ENCODE measurements around the gene ZNF784. TPM values are rescaled to one million over a fixed set of nuclear protein-coding genes. Genes with fewer than 3 reads are reported as not detected.

The ZNF784 gene, protein sequence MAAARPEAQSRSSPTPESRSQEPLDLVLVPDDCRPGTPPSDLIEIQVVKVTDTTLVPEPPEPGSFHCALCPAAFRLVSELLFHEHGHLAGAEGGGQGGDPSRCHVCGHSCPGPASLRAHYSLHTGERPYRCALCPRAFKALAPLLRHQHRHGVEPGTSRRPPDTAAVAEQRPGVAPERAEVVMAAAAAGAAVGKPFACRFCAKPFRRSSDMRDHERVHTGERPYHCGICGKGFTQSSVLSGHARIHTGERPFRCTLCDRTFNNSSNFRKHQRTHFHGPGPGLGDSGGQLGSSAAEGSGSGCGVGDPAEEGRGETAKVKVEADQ
- total RNA-seq = 10 to 100 TPM in 1 of 2 donors, 1 to 10 TPM in 1; 7.2 to 10.7 TPM
- polyA plus RNA-seq (2013, experiment 1 of 2) = 15.0 TPM
- 13.7 TPM for polyA plus RNA-seq (2013, experiment 2 of 2)
- long read RNA-seq, experiment 1, partial matches to known transcripts = 0 of 3 reads
- long read RNA-seq, experiment 1, other reads (novel, unspliced or antisense) = 2 of 3 reads
- long read RNA-seq, experiment 2, transcript ZNF784-201 (2 exons, 2,021 nt) = major isoform, 12 of 14 reads
- long read RNA-seq, experiment 2, partial matches to known transcripts = 0 of 14 reads
- long read RNA-seq, experiment 2, other reads (novel, unspliced or antisense) = 2 of 14 reads
- long read RNA-seq, experiment 3 = 0 reads
- long read RNA-seq, experiment 4, partial matches to known transcripts = 0 of 8 reads
- long read RNA-seq, experiment 4, other reads (novel, unspliced or antisense) = 8 of 8 reads

DNA sequence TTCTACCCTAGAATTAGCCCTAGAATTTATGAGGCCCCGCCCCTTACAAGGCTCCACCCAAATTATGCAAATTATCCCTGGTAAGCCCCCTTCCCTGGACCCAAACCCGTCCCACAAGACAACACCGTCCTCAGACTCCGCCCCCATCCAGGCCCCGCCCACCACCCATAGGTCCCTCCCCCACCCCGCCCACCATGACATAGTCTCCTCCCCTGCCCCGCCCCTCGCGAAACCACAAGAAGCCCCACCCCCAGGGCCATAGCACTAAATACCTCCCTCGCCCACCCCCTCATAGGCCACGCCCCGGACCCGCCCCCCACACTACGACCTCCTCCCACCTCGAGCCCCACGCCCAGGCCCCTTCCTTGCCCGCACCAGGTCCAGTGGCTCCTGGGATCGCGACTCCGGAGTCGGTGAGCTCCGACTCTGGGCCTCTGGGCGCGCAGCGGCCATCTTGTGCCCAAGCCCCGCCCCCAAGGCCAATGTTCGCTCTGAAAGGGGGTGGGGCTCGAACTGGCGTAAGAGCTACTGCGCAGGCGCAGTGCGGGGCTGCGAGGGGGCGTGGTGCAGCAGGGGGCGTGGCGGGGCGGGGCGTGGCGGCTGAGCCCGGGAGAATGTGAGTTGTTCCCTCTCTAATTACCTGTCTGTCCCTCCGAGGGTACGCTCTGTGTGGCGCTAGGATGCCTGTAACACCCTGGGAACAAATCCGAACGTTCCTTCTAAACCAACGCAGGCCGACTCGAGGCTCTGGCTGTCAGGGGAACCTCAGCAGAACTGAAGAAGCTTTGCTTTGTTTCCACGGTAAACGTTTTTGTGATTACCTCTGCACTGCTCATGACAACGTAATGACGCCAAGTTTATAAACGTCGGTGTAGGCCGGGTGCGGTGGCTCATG lies at the start of gene ZNF784:
ZNF784 (minus strand) TSS at position 458 of the 895 bp plus-strand sequence; CDS start at position 453, 5 bp downstream.
- H3K9me3 Mint-ChIP-seq = no peaks in the 10 kb centered on the region
- Histone ChIP-seq H3K9ac (ENCODE audit: extremely low read depth, low read length, poor library complexity, severe bottlenecking) (peak within 1 kb of the TSS; percentile 72), H3K36me3 (ENCODE audit: control insufficient read depth, insufficient read depth, low read length) (peaks cover 13% of the 10 kb centered on the region), H3K9me3 (ENCODE audit: control insufficient read depth, low read length) (no peaks in the 10 kb centered on the region), H3K4me1 (ENCODE audit: control insufficient read depth, insufficient read depth, low read length) (no peaks in the 10 kb centered on the region), H3K27ac (ENCODE audit: low read depth, low read length) (peak within 1 kb of the TSS; percentile 96), H3K4me3 (ENCODE audit: low read length) (peak within 1 kb of the TSS; percentile 83), H3K27me3 (ENCODE audit: control insufficient read depth, insufficient read depth, low read length, poor library complexity, severe bottlenecking) (no peaks in the 10 kb centered on the region)
- peak; percentile 98 for DNase-seq
- peak within 1 kb of the TSS; percentile 73 for H3K4me3 Mint-ChIP-seq
- H3K36me3 Mint-ChIP-seq (ENCODE audit: low read depth) = peaks cover 11% of the 10 kb centered on the region
- H3K4me1 Mint-ChIP-seq = peaks cover 2% of the 10 kb centered on the region
- TF ChIP-seq, protein P1, sequence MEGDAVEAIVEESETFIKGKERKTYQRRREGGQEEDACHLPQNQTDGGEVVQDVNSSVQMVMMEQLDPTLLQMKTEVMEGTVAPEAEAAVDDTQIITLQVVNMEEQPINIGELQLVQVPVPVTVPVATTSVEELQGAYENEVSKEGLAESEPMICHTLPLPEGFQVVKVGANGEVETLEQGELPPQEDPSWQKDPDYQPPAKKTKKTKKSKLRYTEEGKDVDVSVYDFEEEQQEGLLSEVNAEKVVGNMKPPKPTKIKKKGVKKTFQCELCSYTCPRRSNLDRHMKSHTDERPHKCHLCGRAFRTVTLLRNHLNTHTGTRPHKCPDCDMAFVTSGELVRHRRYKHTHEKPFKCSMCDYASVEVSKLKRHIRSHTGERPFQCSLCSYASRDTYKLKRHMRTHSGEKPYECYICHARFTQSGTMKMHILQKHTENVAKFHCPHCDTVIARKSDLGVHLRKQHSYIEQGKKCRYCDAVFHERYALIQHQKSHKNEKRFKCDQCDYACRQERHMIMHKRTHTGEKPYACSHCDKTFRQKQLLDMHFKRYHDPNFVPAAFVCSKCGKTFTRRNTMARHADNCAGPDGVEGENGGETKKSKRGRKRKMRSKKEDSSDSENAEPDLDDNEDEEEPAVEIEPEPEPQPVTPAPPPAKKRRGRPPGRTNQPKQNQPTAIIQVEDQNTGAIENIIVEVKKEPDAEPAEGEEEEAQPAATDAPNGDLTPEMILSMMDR (conservative IDR thresholded peaks at IDR 0.05) = no peak
- peak within 1 kb of the TSS; percentile 97 for H3K27ac Mint-ChIP-seq
- peaks cover 10% of the 10 kb centered on the region for H3K27me3 Mint-ChIP-seq (ENCODE audit: insufficient read depth)
- WGBS, 2 experiments (ENCODE audit: insufficient coverage in 1 of 2, insufficient read length in 1 of 2) = 3 to 4% methylated on average over 26 to 48 of the region's 56 CpGs

DNA sequence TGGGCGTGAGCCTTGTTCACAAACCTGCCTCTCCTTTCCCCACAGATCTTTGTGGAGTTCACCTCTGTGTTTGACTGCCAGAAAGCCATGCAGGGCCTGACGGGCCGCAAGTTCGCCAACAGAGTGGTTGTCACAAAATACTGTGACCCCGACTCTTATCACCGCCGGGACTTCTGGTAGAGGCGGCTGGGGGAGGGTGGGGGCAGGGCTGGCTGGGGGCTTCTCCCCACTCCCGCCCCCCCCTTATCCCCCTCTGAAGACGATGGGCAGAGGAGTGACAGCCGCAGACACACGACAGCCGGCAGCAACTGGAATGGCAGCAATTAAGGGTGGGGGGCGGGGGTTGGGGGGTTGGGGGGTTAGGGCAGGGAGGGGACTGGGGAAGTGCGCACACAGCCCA lies 49.5 kb upstream of the ZNF784 start:
- H3K9ac ChIP-seq (ENCODE audit: extremely low read depth, low read length, poor library complexity, severe bottlenecking) = no peak overlapping the region
- H3K4me1 Mint-ChIP-seq = peaks cover 37% of the 10 kb centered on the region

More for the DNA sequence above, 49.5 kb upstream of the ZNF784 start:
- Histone ChIP-seq H3K36me3 (ENCODE audit: control insufficient read depth, insufficient read depth, low read length) (peaks cover 41% of the 10 kb centered on the region), H3K9me3 (ENCODE audit: control insufficient read depth, low read length) (no peaks in the 10 kb centered on the region), H3K4me3 (ENCODE audit: low read length) (no peak overlapping the region), H3K27me3 (ENCODE audit: control insufficient read depth, insufficient read depth, low read length, poor library complexity, severe bottlenecking) (no peaks in the 10 kb centered on the region), H3K4me1 (ENCODE audit: control insufficient read depth, insufficient read depth, low read length) (peaks cover 3% of the 10 kb centered on the region), H3K27ac (ENCODE audit: low read depth, low read length) (no peak overlapping the region)
- DNase-seq = no peak
- H3K4me3 Mint-ChIP-seq = peak overlapping the region; percentile 90
- peak overlapping the region; percentile 92 for H3K27ac Mint-ChIP-seq
- TF ChIP-seq, protein P1 (conservative IDR thresholded peaks at IDR 0.05) = no peak
- H3K9me3 Mint-ChIP-seq = no peaks in the 10 kb centered on the region
- H3K36me3 Mint-ChIP-seq (ENCODE audit: low read depth) = peaks cover 58% of the 10 kb centered on the region
- 96 to 100% methylated on average over 6 to 7 of the region's 15 CpGs for WGBS, 2 experiments (ENCODE audit: insufficient coverage in 1 of 2, insufficient read length in 1 of 2)
- H3K27me3 Mint-ChIP-seq (ENCODE audit: insufficient read depth) = no peaks in the 10 kb centered on the region

Data from endodermal cell (in vitro differentiated cells).